ENCODE data around the gene AP3S1.
"Not testable (repeated sequence)": the region's sequence is repeated elsewhere in the genome, so short reads cannot be mapped to it uniquely, and the experiment has no call there.

Gene AP3S1

DNA sequence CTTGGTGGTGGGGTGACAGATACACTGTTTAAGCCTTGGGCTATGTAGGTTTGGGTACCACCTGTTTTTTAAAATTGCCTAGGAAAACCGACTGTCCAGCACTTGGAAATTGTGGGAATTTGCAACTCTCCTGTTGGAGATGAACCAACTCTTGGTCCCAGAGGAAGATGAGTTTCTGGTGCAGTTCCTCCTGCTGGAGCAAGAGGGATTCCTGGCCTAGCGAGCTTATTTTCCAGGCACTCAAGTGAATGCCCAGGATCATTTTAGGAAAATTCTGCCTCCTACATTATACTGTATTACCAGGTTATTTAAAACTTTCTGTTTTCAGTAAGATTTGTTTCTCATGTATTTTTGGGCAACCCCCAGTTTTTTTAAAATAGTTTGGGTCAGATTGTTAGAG lies 33.7 kb downstream of the AP3S1 start:
- H3K9me3 Mint-ChIP-seq, result peaks cover 7% of the 10 kb centered on the region
- H3K27ac Mint-ChIP-seq, result no peak overlapping the region
- peaks cover 6% of the 10 kb centered on the region for H3K4me1 Mint-ChIP-seq (ENCODE audit: low read depth)
- H3K27me3 Mint-ChIP-seq, result no peaks in the 10 kb centered on the region
- H3K36me3 Mint-ChIP-seq (ENCODE audit: low read depth), result peaks cover 73% of the 10 kb centered on the region
- H3K4me3 Mint-ChIP-seq, result no peak overlapping the region

DNA sequence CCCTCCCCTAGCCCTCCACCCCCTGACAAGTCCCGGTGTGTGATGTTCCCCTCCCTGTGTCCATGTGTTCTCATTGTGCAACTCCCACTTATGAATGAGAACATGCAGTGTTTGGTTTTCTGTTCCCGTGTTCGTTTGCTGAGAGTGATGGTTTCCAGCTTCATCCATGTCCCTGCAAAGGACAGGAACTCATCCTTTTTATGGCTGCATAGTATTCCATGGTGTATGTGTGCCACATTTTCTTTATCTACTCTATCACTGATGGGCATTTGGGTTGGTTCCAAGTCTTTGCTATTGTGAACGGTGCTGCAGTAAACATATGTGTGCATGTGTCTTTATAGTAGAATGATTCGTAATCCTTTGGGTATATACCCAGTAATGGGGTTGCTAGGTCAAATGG lies 35.6 kb downstream of the AP3S1 start:
- H3K27me3 Mint-ChIP-seq; H3K27ac Mint-ChIP-seq; H3K4me1 Mint-ChIP-seq (ENCODE audit: low read depth); H3K4me3 Mint-ChIP-seq: not testable (repeated sequence)
- Mint-ChIP-seq H3K9me3 (peaks cover 13% of the 10 kb centered on the region), H3K36me3 (ENCODE audit: low read depth) (peaks cover 72% of the 10 kb centered on the region)

DNA sequence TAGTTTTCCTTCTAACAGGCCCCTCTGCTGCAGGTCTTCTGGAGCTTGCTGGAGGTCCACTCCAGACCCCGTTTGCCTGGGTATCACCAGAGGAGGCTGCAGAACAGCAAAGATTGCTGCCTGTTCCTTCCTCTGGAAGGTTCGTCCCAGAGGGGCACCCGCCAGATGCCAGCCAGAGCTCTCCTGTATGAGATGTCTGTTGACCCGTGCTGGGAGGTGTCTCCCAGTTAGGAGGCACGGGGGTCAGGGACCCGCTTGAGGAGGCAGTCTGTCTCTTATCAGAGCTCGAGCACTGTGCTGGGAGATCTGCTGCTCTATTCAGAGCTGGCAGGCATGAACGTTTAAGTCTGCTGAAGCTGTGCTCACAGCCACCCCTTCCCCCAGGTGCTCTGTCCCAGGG lies 40.7 kb downstream of the AP3S1 start:
- peaks cover 42% of the 10 kb centered on the region for H3K36me3 Mint-ChIP-seq (ENCODE audit: low read depth)
- H3K27me3 Mint-ChIP-seq, H3K4me3 Mint-ChIP-seq: not testable (repeated sequence)

DNA sequence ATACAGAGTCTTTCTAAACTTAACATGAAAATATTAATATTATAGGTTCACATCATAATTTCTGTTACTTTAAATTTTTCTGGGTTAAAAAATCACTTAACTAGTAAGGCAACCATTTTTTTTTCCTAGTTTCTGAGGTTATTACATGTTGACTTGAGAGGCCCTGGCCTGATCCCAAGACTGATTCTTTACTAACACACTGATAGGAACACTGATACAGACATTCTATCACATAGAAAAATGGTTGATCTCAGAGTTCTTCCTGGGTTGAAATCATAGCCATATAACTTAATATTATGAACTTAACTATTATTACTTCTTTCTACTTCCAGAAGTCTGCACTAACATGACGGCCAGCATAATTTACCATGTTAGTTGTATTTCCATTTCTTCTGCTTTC lies 43.0 kb downstream of the AP3S1 start:
- Mint-ChIP-seq H3K4me3 (no peak overlapping the region), H3K4me1 (ENCODE audit: low read depth) (no peaks in the 10 kb centered on the region), H3K36me3 (ENCODE audit: low read depth) (peaks cover 19% of the 10 kb centered on the region), H3K9me3 (peaks cover 6% of the 10 kb centered on the region), H3K27me3 (no peaks in the 10 kb centered on the region), H3K27ac (no peak overlapping the region)

More for the DNA sequence above, 40.7 kb downstream of the AP3S1 start:
- not testable (repeated sequence) for H3K4me1 Mint-ChIP-seq (ENCODE audit: low read depth); H3K27ac Mint-ChIP-seq; H3K9me3 Mint-ChIP-seq

DNA sequence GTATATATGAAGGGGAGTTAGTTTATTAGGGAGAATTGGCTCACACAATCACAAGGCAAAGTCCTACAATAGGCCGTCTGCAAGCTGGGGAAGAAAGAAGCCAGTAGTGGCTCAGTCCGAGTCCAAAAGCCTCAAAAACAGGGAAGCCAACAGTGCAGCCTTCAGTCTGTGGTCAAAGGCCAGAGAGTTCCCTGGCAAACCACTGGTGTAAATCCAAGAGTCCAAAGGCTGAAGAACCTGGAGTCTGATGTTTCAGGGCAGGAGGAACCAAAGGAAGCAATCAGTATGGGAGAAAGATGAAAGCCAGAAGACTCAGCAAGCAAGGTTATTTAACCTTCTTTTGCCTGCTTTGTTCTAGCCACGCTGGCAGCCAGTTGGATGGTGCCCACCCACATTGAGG lies 43.5 kb downstream of the AP3S1 start:
- H3K4me3 Mint-ChIP-seq; H3K4me1 Mint-ChIP-seq (ENCODE audit: low read depth); H3K9me3 Mint-ChIP-seq; H3K27ac Mint-ChIP-seq; H3K27me3 Mint-ChIP-seq: not testable (repeated sequence)
- H3K36me3 Mint-ChIP-seq (ENCODE audit: low read depth), result peaks cover 14% of the 10 kb centered on the region

DNA sequence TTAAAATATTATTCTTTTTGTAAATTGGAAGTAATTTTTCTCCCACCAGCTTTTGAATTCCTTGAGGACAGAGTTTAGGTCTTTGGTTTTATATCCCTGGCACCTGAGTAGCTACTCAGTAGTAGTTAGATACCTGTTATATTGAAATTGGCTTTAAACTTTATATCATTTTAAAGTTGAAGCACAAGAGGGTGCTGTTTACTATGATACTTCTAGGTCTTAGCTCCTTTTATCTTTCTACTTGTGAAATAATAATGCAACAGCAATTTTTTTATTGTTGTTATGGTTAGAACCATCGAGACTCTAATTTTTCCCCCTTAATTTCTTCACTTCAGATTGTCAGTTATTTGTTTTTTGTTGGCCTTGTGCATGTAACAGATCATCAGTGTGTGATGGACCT lies 46.3 kb downstream of the AP3S1 start:
- Mint-ChIP-seq H3K9me3 (no peaks in the 10 kb centered on the region), H3K4me1 (ENCODE audit: low read depth) (no peaks in the 10 kb centered on the region), H3K27me3 (no peaks in the 10 kb centered on the region), H3K27ac (no peak overlapping the region), H3K36me3 (ENCODE audit: low read depth) (peaks cover 8% of the 10 kb centered on the region), H3K4me3 (no peak overlapping the region)

DNA sequence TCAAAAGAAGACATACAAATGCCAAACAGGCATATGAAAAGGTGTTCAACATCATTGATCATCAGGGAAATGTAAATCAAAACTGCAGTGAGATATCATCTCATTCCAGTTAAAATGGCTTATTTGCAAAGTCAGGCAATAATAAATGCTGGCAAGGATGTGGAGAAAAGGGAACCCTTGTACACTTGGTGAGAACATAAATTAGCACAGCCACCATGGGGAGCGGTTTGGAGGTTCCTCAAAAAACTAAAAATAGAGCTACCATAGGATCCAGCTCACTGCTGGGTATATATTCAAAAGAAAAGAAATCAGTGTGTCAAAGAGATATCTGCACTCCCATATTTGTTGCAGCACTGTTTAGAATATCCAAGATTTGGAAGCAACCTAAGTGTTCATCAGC lies 50.3 kb downstream of the AP3S1 start:
- H3K36me3 Mint-ChIP-seq (ENCODE audit: low read depth), result peaks cover 22% of the 10 kb centered on the region
- H3K27me3 Mint-ChIP-seq, result no peaks in the 10 kb centered on the region
- no peak overlapping the region for H3K27ac Mint-ChIP-seq
- H3K9me3 Mint-ChIP-seq, result no peaks in the 10 kb centered on the region
- H3K4me3 Mint-ChIP-seq, result no peak overlapping the region
- H3K4me1 Mint-ChIP-seq (ENCODE audit: low read depth), result no peaks in the 10 kb centered on the region

DNA sequence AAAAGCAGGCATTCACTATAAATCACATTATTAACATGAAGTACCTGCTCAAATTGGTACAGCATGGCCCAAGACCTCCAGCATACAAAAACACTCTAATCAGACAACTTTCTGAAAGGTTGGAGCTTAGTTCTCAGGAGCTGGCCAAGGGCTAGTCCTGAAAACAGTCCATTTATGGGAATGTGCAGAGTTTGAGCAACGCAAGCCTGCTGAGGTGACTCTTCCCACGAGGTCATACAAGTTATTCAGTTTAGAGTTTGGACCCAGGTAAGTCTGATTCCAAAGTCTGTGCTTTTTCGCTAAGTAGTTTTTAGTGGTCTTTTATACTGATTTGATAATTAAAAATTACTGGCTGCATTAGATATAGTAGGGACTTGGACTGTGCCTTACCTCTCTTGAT lies 52.6 kb downstream of the AP3S1 start:
- H3K36me3 Mint-ChIP-seq (ENCODE audit: low read depth), result peaks cover 39% of the 10 kb centered on the region
- no peak overlapping the region for H3K27ac Mint-ChIP-seq
- no peaks in the 10 kb centered on the region for H3K27me3 Mint-ChIP-seq

DNA sequence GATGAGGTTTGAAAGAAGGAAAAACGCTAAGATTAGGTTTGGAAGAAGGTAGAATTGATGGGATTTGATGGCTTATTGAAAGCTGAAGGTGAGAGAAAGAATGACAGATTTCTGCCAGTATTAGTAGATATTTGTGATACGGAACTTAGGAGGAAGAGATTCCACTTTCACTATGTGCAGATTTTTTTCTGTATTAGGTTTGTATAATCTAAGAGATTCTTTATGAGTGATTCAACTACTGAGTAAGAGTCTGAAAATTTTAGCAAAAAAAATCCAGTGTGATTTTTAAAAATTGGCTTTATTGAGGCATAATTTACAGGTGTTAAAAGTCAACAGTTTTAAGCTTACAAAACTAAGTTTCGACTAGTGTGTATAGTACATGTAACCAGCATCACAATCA lies 54.1 kb downstream of the AP3S1 start:
- H3K4me1 Mint-ChIP-seq (ENCODE audit: low read depth), result no peaks in the 10 kb centered on the region
- H3K27ac Mint-ChIP-seq, result no peak overlapping the region
- H3K9me3 Mint-ChIP-seq, result no peaks in the 10 kb centered on the region
- H3K4me3 Mint-ChIP-seq, result no peak overlapping the region
- peaks cover 39% of the 10 kb centered on the region for H3K36me3 Mint-ChIP-seq (ENCODE audit: low read depth)
- no peaks in the 10 kb centered on the region for H3K27me3 Mint-ChIP-seq

More for the DNA sequence above, 52.6 kb downstream of the AP3S1 start:
- Mint-ChIP-seq H3K9me3 (no peaks in the 10 kb centered on the region), H3K4me3 (no peak overlapping the region), H3K4me1 (ENCODE audit: low read depth) (no peaks in the 10 kb centered on the region)

DNA sequence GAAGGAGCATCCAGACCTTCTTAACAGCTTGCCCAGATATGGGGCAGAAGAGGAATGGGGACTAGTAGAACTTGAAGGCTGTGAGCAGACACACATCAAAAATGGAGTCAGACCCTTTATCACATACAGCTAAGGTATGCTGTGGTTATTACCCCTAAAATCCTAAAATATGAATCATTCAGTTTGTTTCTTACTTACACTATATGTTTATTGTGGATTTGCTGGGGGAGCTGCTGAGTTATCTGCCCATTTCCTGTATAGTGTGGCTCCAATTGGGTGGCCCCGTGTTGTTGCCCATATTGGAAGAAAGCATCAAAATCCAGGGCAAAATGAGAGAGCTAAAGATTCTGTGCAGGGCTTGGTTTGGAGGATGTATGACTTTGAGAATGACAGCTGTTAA lies 56.9 kb downstream of the AP3S1 start:
- no peaks in the 10 kb centered on the region for H3K9me3 Mint-ChIP-seq

DNA sequence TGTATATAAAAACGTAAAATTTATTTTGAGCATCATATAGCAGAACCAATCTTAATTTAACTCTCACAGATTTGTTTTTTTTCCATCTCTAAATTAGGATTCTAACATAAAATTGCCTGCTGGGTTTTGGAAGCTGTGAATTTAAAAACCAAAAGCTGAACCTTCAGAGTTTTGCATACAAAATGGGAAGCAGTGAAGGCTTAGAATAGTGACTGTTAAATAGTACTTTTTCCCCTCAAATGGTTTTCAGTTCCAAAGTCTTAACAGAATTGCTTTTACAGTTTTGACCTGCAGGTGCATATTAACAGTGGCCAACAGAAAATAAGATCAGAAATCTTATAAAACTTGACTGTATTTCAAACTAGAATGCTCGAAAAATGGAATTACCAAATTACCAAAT lies 65.4 kb downstream of the AP3S1 start:
- Mint-ChIP-seq H3K27me3 (no peaks in the 10 kb centered on the region), H3K36me3 (ENCODE audit: low read depth) (no peaks in the 10 kb centered on the region), H3K27ac (no peak overlapping the region)

More for the DNA sequence above, 56.9 kb downstream of the AP3S1 start:
- Mint-ChIP-seq H3K36me3 (ENCODE audit: low read depth) (peaks cover 30% of the 10 kb centered on the region), H3K27me3 (no peaks in the 10 kb centered on the region), H3K4me3 (no peak overlapping the region), H3K27ac (no peak overlapping the region), H3K4me1 (ENCODE audit: low read depth) (no peaks in the 10 kb centered on the region)

DNA sequence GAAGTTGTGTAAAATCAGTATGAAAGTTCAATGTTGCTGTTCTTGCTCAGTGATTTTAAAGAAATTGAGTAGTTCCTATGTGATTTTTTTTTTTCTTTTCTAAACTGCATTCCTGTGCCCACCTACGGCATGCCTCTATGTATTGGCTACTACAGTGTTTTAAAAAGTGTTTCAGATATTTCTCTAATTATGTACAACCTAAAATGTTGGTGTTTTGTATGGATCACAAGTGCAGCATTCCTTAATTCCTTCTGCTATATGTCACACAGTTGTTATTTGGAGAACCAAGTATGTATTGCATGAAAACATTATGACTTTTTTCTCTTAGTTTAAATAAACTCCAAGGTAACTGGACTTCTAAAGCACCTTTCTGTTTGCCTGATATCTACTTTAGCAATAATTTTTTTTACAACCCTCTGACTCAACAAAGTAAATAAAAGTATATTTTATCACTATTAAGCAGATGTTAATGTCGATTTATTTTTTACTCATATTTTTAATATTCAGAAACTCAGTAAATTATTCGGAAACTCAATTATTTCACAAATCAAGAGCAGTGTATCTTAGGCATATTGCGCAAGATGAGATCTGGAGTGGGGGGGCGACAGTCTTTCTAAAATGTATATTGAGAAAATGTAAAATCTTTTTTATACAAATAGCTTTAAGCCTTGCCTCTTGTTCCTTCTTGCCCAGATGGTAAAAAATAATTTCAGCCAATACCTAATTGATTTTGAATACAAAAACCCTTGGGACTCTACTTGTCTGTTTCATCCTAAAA lies 72.1 kb downstream of the AP3S1 start:
- H3K4me1 Mint-ChIP-seq (ENCODE audit: low read depth); H3K27ac Mint-ChIP-seq; H3K4me3 Mint-ChIP-seq; H3K9me3 Mint-ChIP-seq; H3K27me3 Mint-ChIP-seq: not testable (repeated sequence)
- peaks cover 12% of the 10 kb centered on the region for H3K36me3 Mint-ChIP-seq (ENCODE audit: low read depth)

More for the DNA sequence above, 65.4 kb downstream of the AP3S1 start:
- Mint-ChIP-seq H3K4me3 (no peak overlapping the region), H3K9me3 (no peaks in the 10 kb centered on the region), H3K4me1 (ENCODE audit: low read depth) (no peaks in the 10 kb centered on the region)

DNA sequence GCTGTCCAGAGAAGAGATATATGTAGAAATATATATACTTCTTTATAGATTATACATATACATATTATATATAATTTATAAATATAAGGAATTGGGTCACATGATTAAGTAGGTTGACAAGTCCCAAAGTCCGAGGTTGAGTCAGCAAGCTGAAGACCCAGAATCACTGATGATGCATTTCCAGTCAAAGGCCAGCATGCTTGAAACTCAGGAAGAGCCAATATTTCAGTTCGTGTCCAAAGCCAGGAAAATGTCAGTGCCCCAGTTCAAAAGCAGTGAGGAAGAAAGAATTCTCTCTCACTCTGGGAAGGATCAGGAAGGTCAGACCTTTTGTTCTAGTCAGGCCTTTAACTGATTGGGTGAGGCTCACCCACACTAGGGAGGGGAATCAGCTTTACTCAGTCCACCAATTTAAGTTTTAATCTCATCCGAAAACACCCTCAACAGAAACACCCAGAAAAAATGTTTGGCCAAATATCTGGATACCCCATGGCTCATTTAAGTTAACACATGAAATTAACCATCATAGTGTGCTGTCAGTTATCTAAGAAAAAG lies 78.5 kb downstream of the AP3S1 start:
- Mint-ChIP-seq H3K4me1 (ENCODE audit: low read depth) (no peaks in the 10 kb centered on the region), H3K27me3 (no peaks in the 10 kb centered on the region), H3K27ac (no peak overlapping the region), H3K36me3 (ENCODE audit: low read depth) (peaks cover 4% of the 10 kb centered on the region), H3K9me3 (no peaks in the 10 kb centered on the region), H3K4me3 (no peak overlapping the region)

DNA sequence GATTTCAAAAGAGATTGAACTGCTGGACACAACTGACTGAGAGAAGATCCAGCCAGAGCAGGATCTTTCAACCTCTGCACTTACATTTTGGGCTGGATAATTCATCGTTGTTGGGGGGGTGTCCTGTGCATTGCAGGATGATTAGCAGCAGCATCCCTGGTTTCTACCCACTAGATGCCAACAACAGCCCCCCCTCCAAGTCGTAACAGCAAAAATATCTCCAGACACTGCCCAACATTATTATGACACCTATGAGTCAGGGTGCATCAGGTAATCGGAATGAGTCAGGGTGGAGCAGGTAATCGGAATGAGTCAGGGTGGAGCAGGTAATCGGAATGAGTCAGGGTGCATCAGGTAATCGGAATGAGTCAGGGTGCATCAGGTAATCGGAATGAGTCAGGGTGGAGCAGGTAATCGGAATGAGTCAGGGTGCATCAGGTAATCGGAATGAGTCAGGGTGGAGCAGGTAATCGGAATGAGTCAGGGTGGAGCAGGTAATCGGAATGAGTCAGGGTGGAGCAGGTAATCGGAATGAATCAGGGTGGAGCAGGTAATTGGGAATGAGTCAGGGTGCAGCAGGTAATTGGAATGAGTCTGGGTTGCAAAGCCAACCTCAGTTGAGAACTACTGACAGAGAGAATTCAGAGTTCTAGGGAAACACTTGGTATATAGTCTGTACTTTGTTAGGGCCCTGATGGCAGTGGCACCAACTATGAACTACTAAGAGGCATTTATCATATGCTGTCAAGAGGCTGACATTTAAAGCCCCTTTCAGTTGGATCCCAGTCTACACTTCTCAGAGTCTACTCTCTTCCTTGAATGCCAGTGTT lies 87.1 kb downstream of the AP3S1 start:
- not testable (repeated sequence) for H3K27me3 Mint-ChIP-seq; H3K9me3 Mint-ChIP-seq; H3K4me3 Mint-ChIP-seq; H3K27ac Mint-ChIP-seq; H3K4me1 Mint-ChIP-seq (ENCODE audit: low read depth); H3K36me3 Mint-ChIP-seq (ENCODE audit: low read depth)

DNA sequence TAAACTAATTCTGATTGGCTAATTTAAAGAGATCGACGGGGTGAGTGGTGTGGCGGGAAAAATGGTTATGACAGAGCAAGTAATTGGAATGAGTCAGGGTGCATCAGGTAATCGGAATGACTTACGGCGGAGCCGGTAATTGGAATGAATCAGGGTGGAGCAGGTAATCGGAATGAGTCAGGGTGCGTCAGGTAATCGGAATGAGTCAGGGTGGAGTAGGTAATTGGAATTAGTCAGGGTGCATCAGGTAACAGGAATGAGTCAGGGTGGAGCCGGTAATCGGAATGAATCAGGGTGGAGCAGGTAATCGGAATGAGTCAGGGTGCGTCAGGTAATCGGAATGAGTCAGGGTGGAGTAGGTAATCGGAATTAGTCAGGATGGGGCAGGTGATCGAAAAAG lies 88.4 kb downstream of the AP3S1 start:
- H3K9me3 Mint-ChIP-seq; H3K27me3 Mint-ChIP-seq; H3K27ac Mint-ChIP-seq; H3K36me3 Mint-ChIP-seq (ENCODE audit: low read depth); H3K4me1 Mint-ChIP-seq (ENCODE audit: low read depth); H3K4me3 Mint-ChIP-seq: not testable (repeated sequence)

Data from stimulated activated naive CD8-positive, alpha-beta T cell treated with anti-CD3 and anti-CD28 coated beads, Interleukin-15, Interleukin-2, amounts not matched to agents 100 ng/mL and 50 ng/mL, for 24 hours (primary cell).